Activated CD4-positive, alpha-beta T cell treated with anti-CD3 and anti-CD28 coated beads, Interleukin-2, Interleukin-4, amounts not matched to agents 100 ng/mL and 50 ng/mL, durations not matched to agents 16 hours and 8 hours (primary cell): Measurements from ENCODE around the gene ZNRF2.

Experiments
- DNase-seq: peaks from one replicate; pipeline ENCODE4 v3.0.0-alpha.2; 2020; ENCODE audit warnings: low spot score

ZNRF2 gene

DNA sequence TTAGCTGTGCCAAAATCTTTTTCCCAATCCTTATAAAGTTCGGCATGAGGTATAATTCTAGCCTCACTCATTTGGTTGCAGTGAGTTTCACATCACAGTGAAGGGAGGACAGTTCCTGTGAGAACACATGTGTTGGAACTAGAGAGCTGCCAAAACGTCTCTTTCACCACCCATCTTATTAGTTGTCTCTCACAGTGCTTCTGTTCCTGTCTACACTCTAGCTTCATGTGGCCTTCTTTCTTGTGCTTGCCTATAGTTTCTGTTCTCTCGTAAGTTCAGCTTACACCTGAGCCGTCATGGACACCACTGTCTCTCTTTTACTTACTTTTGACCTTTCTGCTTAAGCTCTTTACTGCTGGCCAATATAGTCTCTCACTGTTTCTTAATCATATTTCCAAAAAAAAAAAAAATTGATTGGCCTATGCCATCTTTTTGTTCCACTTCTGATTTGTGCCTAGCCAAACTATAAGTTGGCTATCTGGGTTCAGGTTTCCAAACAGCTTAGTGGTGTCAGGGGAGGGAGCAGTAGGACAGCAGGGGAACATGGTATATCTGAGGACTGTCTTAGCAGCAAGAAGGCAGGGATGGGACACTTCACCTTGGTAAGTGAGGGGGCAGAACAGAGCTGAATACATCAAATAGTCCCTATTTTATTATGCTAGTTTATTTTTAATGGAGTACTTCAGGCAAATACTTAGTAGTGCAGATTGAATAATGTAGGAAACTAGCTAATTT is 38.0 kb downstream of the ZNRF2 start:
- peak; percentile 49 for DNase-seq

DNA sequence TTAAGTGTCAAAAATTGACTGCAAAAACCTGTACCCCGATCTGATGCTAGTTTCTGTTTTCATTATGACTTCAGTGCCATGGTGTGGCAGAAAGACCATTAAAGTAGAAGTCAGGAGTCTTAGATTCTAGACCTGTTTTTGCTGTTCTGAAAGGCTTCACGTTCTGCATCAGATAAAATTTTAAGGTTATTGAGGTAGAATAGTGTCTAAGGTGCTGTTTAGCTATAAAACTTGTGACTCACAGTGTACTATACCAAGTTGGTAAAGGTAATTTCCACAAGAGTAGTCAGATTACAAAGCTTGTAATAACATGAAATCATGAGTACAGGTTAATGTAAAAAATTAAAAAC is 38.6 kb downstream of the ZNRF2 start:
- DNase-seq, result peak; percentile 69

DNA sequence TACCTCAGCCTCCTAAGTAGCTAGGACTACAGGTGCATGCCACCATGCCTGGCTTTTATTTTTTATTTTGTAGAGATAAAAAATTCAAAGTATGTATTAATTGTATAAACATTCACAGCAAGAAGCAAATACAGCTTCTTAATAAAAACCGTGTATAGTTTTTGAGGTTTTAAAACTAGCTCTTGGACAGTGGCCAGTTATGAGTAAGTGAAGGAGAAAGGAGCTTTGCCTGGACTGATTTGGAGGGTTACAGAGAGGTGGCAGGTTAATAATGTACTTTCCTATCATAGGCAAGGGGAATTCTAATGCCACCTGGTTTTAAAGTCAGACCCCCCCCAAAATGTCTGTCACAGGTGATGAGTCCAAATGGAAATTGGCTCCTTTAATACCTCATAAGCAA is 43.4 kb downstream of the ZNRF2 start:
- DNase-seq, result no peak

DNA sequence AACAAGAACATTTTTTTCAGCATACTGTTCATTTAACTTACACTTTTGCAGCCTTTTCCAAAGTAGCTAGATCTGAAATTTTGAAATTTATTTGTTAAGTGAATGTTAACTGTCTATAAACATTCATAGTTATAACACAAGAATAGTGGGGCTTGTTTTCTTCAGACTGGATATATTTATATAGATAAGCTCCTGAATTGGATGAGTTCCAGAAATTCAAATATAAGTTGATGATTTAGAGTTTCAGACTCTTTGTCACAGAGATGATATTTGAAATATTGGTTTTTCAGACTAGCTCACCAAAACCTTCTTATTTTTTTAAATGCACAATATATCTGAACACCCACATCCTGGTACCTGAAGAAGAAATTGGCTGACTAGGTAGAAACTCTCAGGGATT is 44.0 kb downstream of the ZNRF2 start:
- DNase-seq, result no peak

- DNase-seq, result no peak
Measured at GRCh38 chr7:30329716-30330115, 45.3 kb downstream of the ZNRF2 start.

- peak; percentile 78 for DNase-seq
Measured at GRCh38 chr7:30330134-30331111, 46.0 kb downstream of the ZNRF2 start.

- no peak for DNase-seq
Measured at GRCh38 chr7:30331338-30331737, 46.9 kb downstream of the ZNRF2 start.

DNA sequence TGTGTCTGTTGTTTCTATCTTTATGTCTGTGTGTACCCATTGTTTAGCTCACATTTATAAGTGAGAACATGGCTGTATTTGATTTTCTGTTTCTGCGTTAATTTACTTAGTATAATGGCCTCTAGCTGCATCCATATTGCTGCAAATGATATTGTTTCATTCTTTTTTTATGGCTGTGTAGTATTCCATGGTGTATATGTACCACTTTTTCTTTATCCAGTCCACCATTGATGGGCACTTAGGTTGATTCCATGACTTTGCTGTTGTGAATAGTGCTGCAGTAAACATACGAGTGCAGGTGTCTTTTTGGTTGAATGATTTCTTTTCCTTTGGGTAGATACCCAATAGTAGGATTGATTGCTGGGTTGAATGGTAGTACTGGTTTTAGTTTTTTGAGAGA is 48.2 kb downstream of the ZNRF2 start:
- DNase-seq, result no peak

- DNase-seq, result no peak
Measured at GRCh38 chr7:30335763-30336487, 51.5 kb downstream of the ZNRF2 start.

DNA sequence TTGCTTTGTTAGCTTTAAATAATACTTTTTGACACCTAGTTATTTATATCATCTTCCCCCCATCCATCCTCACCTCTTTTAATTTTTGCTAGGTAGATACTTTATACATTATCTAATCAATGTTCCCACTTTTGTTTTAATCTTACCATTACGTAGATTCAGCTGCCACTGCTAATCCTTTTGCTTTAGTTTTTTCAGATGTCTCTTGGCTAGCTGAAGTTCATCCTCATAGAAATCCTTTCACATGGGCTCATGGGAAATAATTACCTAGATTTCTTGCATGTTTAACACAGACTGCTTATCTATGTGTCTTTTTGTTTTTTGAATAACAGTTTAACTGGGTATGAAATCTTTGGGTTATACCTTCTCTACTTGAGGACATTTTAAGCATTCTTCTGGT is 60.1 kb downstream of the ZNRF2 start:
- DNase-seq, result no peak

DNA sequence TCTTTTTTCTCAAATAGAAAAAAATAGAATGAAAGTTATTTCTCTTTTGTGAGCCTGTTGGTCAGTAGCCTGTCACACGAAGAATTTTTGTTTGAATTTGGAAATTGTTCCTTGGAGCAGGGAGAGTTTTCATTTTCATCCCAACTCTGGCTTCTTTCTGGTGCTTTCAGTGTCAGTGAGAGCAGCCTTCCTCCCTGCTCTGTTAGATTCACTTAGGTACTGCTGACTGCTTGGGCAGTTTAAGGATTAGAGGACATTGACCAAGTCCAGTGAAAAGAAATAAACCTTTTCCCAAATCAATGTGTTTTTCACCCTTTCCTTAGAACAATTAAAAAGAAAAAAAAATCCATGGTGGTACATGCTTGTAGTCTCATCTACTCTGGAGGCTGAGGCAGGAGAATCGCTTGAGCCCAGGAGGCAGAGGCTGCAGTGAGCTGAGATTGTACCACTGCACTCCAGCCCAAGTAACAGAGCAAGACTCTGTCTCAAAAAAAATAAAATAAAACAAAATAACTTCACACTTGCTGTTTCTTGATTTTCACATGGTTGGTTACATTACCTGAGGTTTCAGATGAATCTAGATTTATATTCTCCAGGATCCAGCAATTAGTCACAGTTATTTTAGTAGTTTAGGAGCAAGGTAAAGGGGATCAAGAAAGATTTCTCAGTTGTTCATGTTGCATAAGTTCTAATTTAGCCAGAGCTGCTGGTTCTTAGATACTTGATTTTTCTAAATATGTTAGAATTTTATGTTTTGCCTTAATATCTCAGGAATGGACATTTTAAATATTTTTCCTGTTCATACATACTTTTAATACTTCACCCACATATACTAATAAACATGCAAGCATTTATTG is 63.1 kb downstream of the ZNRF2 start:
- no peak for DNase-seq

DNA sequence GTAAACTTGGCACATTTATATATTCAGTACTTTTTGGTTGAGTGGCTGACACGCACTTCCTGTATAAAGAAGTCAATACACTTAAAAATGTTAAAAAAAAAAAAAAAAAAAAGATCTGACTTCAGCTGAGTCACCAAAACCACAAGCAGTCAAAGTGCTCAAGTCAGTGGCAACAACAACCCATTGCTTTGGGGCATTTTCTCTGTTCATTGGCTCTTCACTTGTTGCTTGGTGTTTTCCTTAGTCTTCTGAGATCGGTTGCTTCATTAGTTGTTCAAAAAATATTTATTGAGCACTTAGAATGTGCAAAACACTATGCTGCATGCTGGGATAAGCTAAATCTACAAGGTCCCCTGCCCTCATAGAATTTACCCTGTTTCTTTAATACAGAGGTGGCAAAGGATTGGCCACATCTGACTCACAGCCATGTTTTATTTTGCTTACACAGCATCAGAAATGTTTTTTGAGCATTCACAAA is 63.7 kb downstream of the ZNRF2 start:
- peak; percentile 83 for DNase-seq

DNA sequence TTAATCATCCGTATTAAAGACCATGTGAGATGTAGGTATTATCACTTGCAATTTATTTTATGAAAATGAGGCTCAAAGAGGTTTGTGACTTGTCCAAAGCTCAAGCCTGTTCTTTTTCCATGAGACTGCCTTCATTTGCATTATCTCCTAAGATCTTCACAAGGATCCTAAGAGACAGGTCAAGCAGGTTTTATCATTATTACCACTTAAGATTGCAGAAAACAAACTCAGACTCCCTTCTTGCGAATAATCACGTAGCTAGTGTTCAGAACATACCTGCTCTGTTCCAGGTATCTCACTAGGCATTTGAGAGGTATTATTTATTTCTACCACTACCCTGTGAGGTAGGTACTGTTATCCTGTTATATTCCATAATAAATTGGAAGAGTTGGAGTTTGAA is 64.8 kb downstream of the ZNRF2 start:
- no peak for DNase-seq

DNA sequence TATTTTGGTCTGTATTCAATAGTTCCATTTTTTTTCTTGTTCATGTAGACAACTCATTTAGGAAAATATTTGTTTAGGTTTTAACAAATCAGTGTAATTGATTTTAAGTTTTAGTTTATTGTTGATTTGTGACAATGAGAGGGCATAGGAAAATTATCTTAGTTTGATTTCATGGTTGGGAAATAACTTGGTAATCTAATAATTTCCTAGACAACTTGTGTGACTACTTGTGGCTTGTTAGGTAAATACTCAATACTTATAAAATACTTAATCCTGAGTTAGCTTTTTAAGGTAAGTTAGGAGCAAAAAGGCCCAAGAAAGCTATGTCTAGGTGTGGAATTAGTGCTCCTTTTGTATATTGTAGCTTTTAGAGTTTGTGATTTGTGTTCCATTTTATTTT is 65.4 kb downstream of the ZNRF2 start:
- no peak for DNase-seq

GRCh38 chr7:30351286-30351685 is 66.9 kb downstream of the ZNRF2 start:
- DNase-seq, result no peak

DNA sequence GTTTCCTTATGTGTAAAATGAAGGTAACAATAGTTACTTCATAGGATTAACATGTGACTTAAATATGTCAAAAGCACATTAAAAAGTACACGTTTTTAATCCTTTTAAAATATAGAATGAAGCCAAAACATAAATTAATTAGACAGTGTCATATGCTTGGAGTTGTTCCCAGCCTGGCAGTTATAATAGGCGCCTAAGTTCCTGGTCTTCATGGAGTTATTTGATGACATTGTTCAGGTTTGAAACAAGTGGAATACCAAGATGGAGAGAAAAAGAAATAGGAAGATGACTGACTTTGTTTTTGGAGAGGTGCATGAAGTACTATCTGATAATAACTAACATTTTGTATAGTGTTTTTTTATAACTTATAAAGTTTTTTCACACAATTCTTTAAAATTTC is 67.3 kb downstream of the ZNRF2 start:
- DNase-seq, result no peak

GRCh38 chr7:30352169-30352568 is 67.8 kb downstream of the ZNRF2 start:
- DNase-seq, result no peak

- DNase-seq, result no peak
Measured at GRCh38 chr7:30353532-30353931, 69.1 kb downstream of the ZNRF2 start.

GRCh38 chr7:30353932-30354607 is 69.7 kb downstream of the ZNRF2 start:
- DNase-seq, result no peak

DNA sequence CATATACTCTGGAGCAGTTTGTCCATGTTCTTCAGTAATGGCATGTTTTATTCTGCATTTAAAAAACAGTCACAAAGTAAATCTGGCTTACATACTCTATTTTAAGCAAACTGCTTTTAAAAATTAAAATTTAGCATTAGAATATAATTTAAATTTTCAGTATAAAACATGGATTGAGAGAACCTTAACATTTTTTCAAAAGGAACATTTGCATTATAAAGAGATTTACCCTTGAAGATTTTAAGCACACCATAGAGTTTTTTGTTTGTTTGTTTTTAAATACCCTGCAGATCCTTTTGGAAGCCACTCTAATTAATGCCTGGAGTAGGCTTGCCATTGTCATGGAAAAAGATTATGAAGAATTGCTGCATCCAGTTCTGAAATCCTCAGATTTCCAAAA is 70.4 kb downstream of the ZNRF2 start:
- no peak for DNase-seq

GRCh38 chr7:30359957-30360356 is 75.6 kb downstream of the ZNRF2 start:
- no peak for DNase-seq
